Mesenchymal stem cell (in vitro differentiated cells and primary cell): Measurements from ENCODE around the gene RPTOR.

Experiments used
- DNase-seq: peaks from one replicate; pipeline ENCODE4 v3.0.0-alpha.2; 2013
- H2AFZ ChIP-seq: one replicate; pipeline ENCODE4 v1.6.1; 2013; ENCODE audit warnings: low read depth, mild to moderate bottlenecking, control low read depth, inconsistent platforms, low read length, moderate library complexity
- H2AK5ac ChIP-seq: 2 replicates; pipeline ENCODE4 v1.6.1; 2013; ENCODE audit warnings: low read length, moderate library complexity, mild to moderate bottlenecking, inconsistent platforms; ENCODE audit not compliant: severe bottlenecking
- H2BK120ac ChIP-seq: one replicate; pipeline ENCODE4 v1.6.1; 2013; ENCODE audit warnings: low read depth, mild to moderate bottlenecking, inconsistent platforms, low read length, moderate library complexity
- H2BK12ac ChIP-seq, 2 experiments: one replicate each; pipeline ENCODE4 v1.6.1; 2013; ENCODE audit warnings: inconsistent platforms in 2 of 2, low read length in 2 of 2, mild to moderate bottlenecking in 2 of 2, moderate library complexity in 2 of 2, control low read depth in 1 of 2
- H2BK15ac ChIP-seq: one replicate; pipeline ENCODE4 v1.6.1; 2013; ENCODE audit warnings: mild to moderate bottlenecking, low read depth, inconsistent platforms; ENCODE audit not compliant: poor library complexity, severe bottlenecking
- H2BK5ac ChIP-seq: 2 replicates; pipeline ENCODE4 v1.6.1; 2013; ENCODE audit warnings: low read depth, mild to moderate bottlenecking, low read length, control low read depth, inconsistent platforms; ENCODE audit not compliant: poor library complexity, severe bottlenecking
- H3K14ac ChIP-seq, 2 experiments: one replicate each; pipeline ENCODE4 v1.6.1; 2013; ENCODE audit warnings: inconsistent platforms in 2 of 2, low read length in 2 of 2, control low read depth in 1 of 2, mild to moderate bottlenecking in 1 of 2, moderate library complexity in 1 of 2
- H3K18ac ChIP-seq, 2 experiments: one replicate each; pipeline ENCODE4 v1.6.1; 2013; ENCODE audit warnings: inconsistent platforms in 2 of 2, low read length in 2 of 2, control low read depth in 1 of 2, low read depth in 1 of 2, mild to moderate bottlenecking in 1 of 2
- H3K23ac ChIP-seq, 2 experiments: one replicate each; pipeline ENCODE4 v1.6.1; 2013; ENCODE audit warnings: inconsistent platforms in 2 of 2, low read length in 2 of 2, mild to moderate bottlenecking in 2 of 2, moderate library complexity in 2 of 2, control low read depth in 1 of 2
- H3K27ac ChIP-seq: 2 replicates; pipeline ENCODE4 v1.5.1; 2013; ENCODE audit warnings: mild to moderate bottlenecking, moderate library complexity, low read length, control low read depth, inconsistent platforms; ENCODE audit not compliant: poor library complexity, severe bottlenecking
- H3K27me3 ChIP-seq, 2 experiments: 2 replicates each; pipeline versions ENCODE4 v1.6.1 to v1.7.0; 2013; ENCODE audit warnings: low read length in 2 of 2, mild to moderate bottlenecking in 2 of 2, moderate library complexity in 2 of 2, control low read depth in 1 of 2, inconsistent platforms in 1 of 2; ENCODE audit not compliant: control insufficient read depth in 1 of 2, insufficient read depth in 1 of 2
- H3K36me3 ChIP-seq, 2 experiments: 2 replicates each; pipeline versions ENCODE4 v1.6.1 to v1.7.0; 2013; ENCODE audit warnings: low read length in 2 of 2, control low read depth in 1 of 2, inconsistent platforms in 1 of 2, low read depth in 1 of 2, mild to moderate bottlenecking in 1 of 2; ENCODE audit not compliant: insufficient read depth in 2 of 2, control insufficient read depth in 1 of 2
- H3K4ac ChIP-seq, 2 experiments: one replicate each; pipeline ENCODE4 v1.6.1; 2013; ENCODE audit warnings: inconsistent platforms in 2 of 2, low read length in 2 of 2, mild to moderate bottlenecking in 2 of 2, moderate library complexity in 2 of 2, control low read depth in 1 of 2, low read depth in 1 of 2
- H3K4me1 ChIP-seq: 2 replicates; pipeline ENCODE4 v1.6.1; 2013; ENCODE audit warnings: low read depth, low read length, control low read depth; ENCODE audit not compliant: control insufficient read depth, insufficient read depth
- H3K4me2 ChIP-seq: 2 replicates; pipeline ENCODE4 v1.6.1; 2013; ENCODE audit warnings: low read length, mild to moderate bottlenecking, inconsistent platforms; ENCODE audit not compliant: poor library complexity, severe bottlenecking
- H3K4me3 ChIP-seq, 2 experiments: 2 replicates each; pipeline versions ENCODE4 v1.5.1 to v1.7.0; 2013; ENCODE audit warnings: low read length in 2 of 2, mild to moderate bottlenecking in 2 of 2, control low read depth in 1 of 2, low read depth in 1 of 2; ENCODE audit not compliant: insufficient read depth in 1 of 2
- H3K79me1 ChIP-seq: replicated peaks from 2 replicates; pipeline ENCODE4 v1.6.1; 2013; ENCODE audit warnings: mild to moderate bottlenecking, control low read depth, low read length, inconsistent platforms; ENCODE audit not compliant: poor library complexity, severe bottlenecking
- H3K9ac ChIP-seq: 2 replicates; pipeline ENCODE4 v1.7.0; 2013; ENCODE audit warnings: mild to moderate bottlenecking, low read length, moderate library complexity
- H3K9me3 ChIP-seq: 2 replicates; pipeline ENCODE4 v1.7.0; 2013; ENCODE audit warnings: mild to moderate bottlenecking, low read length; ENCODE audit not compliant: control insufficient read depth
- H4K8ac ChIP-seq: one replicate; pipeline ENCODE4 v1.6.1; 2013; ENCODE audit warnings: inconsistent platforms, mild to moderate bottlenecking, low read length, moderate library complexity
- H4K91ac ChIP-seq: one replicate; pipeline ENCODE4 v1.6.1; 2013; ENCODE audit warnings: mild to moderate bottlenecking, low read length, inconsistent platforms
- WGBS: methylation state at CpG from one replicate; pipeline ENCODE4 v1.1.7; 2013; ENCODE audit warnings: mixed read lengths; 5-methylcytosine and 5-hydroxymethylcytosine counted together

Gene RPTOR

GRCh38 chr17:80785477-80786178 lies 241.0 kb downstream of the RPTOR start:
- Histone ChIP-seq H3K9me3 (peaks cover 4% of the 10 kb centered on the region), H3K23ac (no peak overlapping the region)

GRCh38 chr17:80786470-80786869 lies 241.8 kb downstream of the RPTOR start:
- Histone ChIP-seq H2AK5ac (no peak overlapping the region), H3K79me1 (peaks cover 19% of the 10 kb centered on the region), H3K27ac (peak overlapping the region; percentile 21), H3K4me2 (no peak overlapping the region), H3K4me3 (no peak overlapping the region), H2BK5ac (no peak overlapping the region), H3K14ac (no peak overlapping the region), H4K8ac (no peak overlapping the region), H2AFZ (no peak overlapping the region), H2BK120ac (no peak overlapping the region), H3K27me3 (no peaks in the 10 kb centered on the region), H3K9ac (no peak overlapping the region), H2BK12ac (peak overlapping the region; percentile 78 to 87), H3K23ac (no peak overlapping the region), H2BK15ac (no peak overlapping the region), H4K91ac (no peak overlapping the region), H3K4ac (no peak overlapping the region), H3K18ac (no peak overlapping the region), H3K4me1 (peaks cover 34% of the 10 kb centered on the region), H3K9me3 (peaks cover 4% of the 10 kb centered on the region), H3K36me3 (peaks cover 0 to 3% of the 10 kb centered on the region in 2 experiments)
- 95% methylated on average over 9 of the region's 9 CpGs for WGBS
- DNase-seq, result no peak

More at GRCh38 chr17:80785477-80786178, 241.0 kb downstream of the RPTOR start:
- peak overlapping the region; percentile 3 to 93 for H3K18ac ChIP-seq
- H2BK12ac ChIP-seq, result peak overlapping the region; percentile 84 to 94
- peak overlapping the region; percentile 21 to 84 for H3K4ac ChIP-seq
- H3K27me3 ChIP-seq, result no peaks in the 10 kb centered on the region
- DNase-seq, result no peak
- 93% methylated on average over 19 of the region's 19 CpGs for WGBS
- peak overlapping the region; percentile 97 for H2BK15ac ChIP-seq
- H2BK120ac ChIP-seq, result peak overlapping the region; percentile 89
- no peak overlapping the region for H2BK5ac ChIP-seq
- no peak overlapping the region for H3K27ac ChIP-seq
- no peak overlapping the region for H3K14ac ChIP-seq
- H4K91ac ChIP-seq, result peak overlapping the region; percentile 95
- peaks cover 26% of the 10 kb centered on the region for H3K79me1 ChIP-seq
- H2AK5ac ChIP-seq, result peak overlapping the region; percentile 63
- H3K4me3 ChIP-seq, result no peak overlapping the region
- no peak overlapping the region for H3K4me2 ChIP-seq
- peak overlapping the region; percentile 65 for H4K8ac ChIP-seq
- H3K36me3 ChIP-seq, result peaks cover 0 to 3% of the 10 kb centered on the region in 2 experiments
- peak overlapping the region; percentile 40 for H3K9ac ChIP-seq
- no peak overlapping the region for H2AFZ ChIP-seq
- peaks cover 29% of the 10 kb centered on the region for H3K4me1 ChIP-seq

GRCh38 chr17:80786887-80787286 lies 242.2 kb downstream of the RPTOR start:
- peaks cover 0 to under 1% of the 10 kb centered on the region in 2 experiments for H3K36me3 ChIP-seq
- H2BK15ac ChIP-seq, result no peak overlapping the region
- H4K91ac ChIP-seq, result peak overlapping the region; percentile 86
- H3K79me1 ChIP-seq, result peaks cover 15% of the 10 kb centered on the region
- peaks cover 4% of the 10 kb centered on the region for H3K9me3 ChIP-seq
- no peak overlapping the region for H2AFZ ChIP-seq
- 96% methylated on average over 5 of the region's 8 CpGs for WGBS
- H4K8ac ChIP-seq, result no peak overlapping the region
- no peak overlapping the region for H3K18ac ChIP-seq
- H3K27ac ChIP-seq, result peak overlapping the region; percentile 21
- H3K9ac ChIP-seq, result no peak overlapping the region
- H3K4me2 ChIP-seq, result no peak overlapping the region
- H3K14ac ChIP-seq, result no peak overlapping the region
- peaks cover 35% of the 10 kb centered on the region for H3K4me1 ChIP-seq
- H3K4me3 ChIP-seq, result no peak overlapping the region
- H3K4ac ChIP-seq, result peak overlapping the region in 1 of 2 experiments; percentile 78
- H2BK5ac ChIP-seq, result no peak overlapping the region
- no peak overlapping the region for H2BK120ac ChIP-seq
- no peak overlapping the region for H3K23ac ChIP-seq
- DNase-seq, result no peak
- H2AK5ac ChIP-seq, result no peak overlapping the region
- H3K27me3 ChIP-seq, result no peaks in the 10 kb centered on the region
- peak overlapping the region; percentile 68 to 78 for H2BK12ac ChIP-seq

- Histone ChIP-seq H2BK120ac (no peak overlapping the region), H2BK5ac (no peak overlapping the region), H2BK15ac (no peak overlapping the region), H4K91ac (no peak overlapping the region), H3K27ac (no peak overlapping the region), H3K4ac (peak overlapping the region in 1 of 2 experiments; percentile 30), H3K27me3 (no peaks in the 10 kb centered on the region), H3K79me1 (peaks cover 12% of the 10 kb centered on the region), H3K4me1 (peaks cover 33% of the 10 kb centered on the region), H2AFZ (no peak overlapping the region), H3K9me3 (peaks cover 4% of the 10 kb centered on the region), H3K4me2 (no peak overlapping the region), H3K18ac (peak overlapping the region in 1 of 2 experiments; percentile 37), H3K9ac (no peak overlapping the region), H3K14ac (no peak overlapping the region), H4K8ac (no peak overlapping the region), H3K4me3 (no peak overlapping the region), H3K23ac (no peak overlapping the region), H2BK12ac (no peak overlapping the region), H3K36me3 (no peaks in the 10 kb centered on the region), H2AK5ac (no peak overlapping the region)
- WGBS, result 98% methylated on average over 3 of the region's 3 CpGs
- no peak for DNase-seq
These were observed 243.2 kb downstream of the RPTOR start for GRCh38 chr17:80787881-80788280.
